ENCODE data around the gene LRRFIP1. TPM values are rescaled to one million over a fixed set of nuclear protein-coding genes. Genes with fewer than 3 reads are reported as not detected.

Gene LRRFIP1
- total and polyA plus RNA-seq, 4 donors: 79.7 to 194 (median 94.1) TPM

- TF ChIP-seq, protein P1, sequence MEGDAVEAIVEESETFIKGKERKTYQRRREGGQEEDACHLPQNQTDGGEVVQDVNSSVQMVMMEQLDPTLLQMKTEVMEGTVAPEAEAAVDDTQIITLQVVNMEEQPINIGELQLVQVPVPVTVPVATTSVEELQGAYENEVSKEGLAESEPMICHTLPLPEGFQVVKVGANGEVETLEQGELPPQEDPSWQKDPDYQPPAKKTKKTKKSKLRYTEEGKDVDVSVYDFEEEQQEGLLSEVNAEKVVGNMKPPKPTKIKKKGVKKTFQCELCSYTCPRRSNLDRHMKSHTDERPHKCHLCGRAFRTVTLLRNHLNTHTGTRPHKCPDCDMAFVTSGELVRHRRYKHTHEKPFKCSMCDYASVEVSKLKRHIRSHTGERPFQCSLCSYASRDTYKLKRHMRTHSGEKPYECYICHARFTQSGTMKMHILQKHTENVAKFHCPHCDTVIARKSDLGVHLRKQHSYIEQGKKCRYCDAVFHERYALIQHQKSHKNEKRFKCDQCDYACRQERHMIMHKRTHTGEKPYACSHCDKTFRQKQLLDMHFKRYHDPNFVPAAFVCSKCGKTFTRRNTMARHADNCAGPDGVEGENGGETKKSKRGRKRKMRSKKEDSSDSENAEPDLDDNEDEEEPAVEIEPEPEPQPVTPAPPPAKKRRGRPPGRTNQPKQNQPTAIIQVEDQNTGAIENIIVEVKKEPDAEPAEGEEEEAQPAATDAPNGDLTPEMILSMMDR (IDR thresholded peaks at IDR 0.05; ENCODE audit: control extremely low read depth, extremely low read depth): no peak
- H3K9me3 ChIP-seq (ENCODE audit: control insufficient read depth in 4 of 4, insufficient read depth in 3 of 4, low read length in 3 of 4): no peaks in the 10 kb centered on the region
- peak overlapping the region in 1 of 2 donors; percentile 20 for H3K27ac ChIP-seq (ENCODE audit: low read depth in 1 of 2, low read length in 1 of 2)
- H3K4me1 ChIP-seq (ENCODE audit: control insufficient read depth in 5 of 5, insufficient read depth in 5 of 5, low read length in 5 of 5): peaks cover 0 to 11% (median 4%) of the 10 kb centered on the region in 5 donors
- peak in 1 of 3 donors; percentile 14 for DNase-seq
- no peak overlapping the region for H3K4me3 ChIP-seq
- ATAC-seq (ENCODE audit: insufficient read depth, low FRiP score): no peak
- whole genome bisulfite sequencing, 2 donors: 59 to 71% methylated on average over 12 of the region's 12 CpGs
- H3K36me3 ChIP-seq (ENCODE audit: control insufficient read depth in 4 of 4, insufficient read depth in 4 of 4, low read length in 4 of 4): peaks cover 0 to 14% (median 2%) of the 10 kb centered on the region in 4 donors
- H3K9ac ChIP-seq (ENCODE audit: insufficient read depth in 1 of 2, low read length in 2 of 2): no peak overlapping the region
- H3K27me3 ChIP-seq (ENCODE audit: control insufficient read depth in 3 of 3, insufficient read depth in 3 of 3, low read length in 2 of 3): no peaks in the 10 kb centered on the region
Observed at GRCh38 chr2:237743561-237744269, 116.3 kb downstream of the LRRFIP1 start.

GRCh38 chr2:237744270-237744612 is 116.9 kb downstream of the LRRFIP1 start:
- Histone ChIP-seq H3K9ac (ENCODE audit: insufficient read depth in 1 of 2, low read length in 2 of 2) (no peak overlapping the region), H3K9me3 (ENCODE audit: control insufficient read depth in 4 of 4, insufficient read depth in 3 of 4, low read length in 3 of 4) (no peaks in the 10 kb centered on the region), H3K36me3 (ENCODE audit: control insufficient read depth in 4 of 4, insufficient read depth in 4 of 4, low read length in 4 of 4) (peaks cover 0 to 17% (median 5%) of the 10 kb centered on the region in 4 donors), H3K4me3 (no peak overlapping the region), H3K27me3 (ENCODE audit: control insufficient read depth in 3 of 3, insufficient read depth in 3 of 3, low read length in 2 of 3) (no peaks in the 10 kb centered on the region), H3K27ac (ENCODE audit: low read depth in 1 of 2, low read length in 1 of 2) (peak overlapping the region in 1 of 2 donors; percentile 20), H3K4me1 (ENCODE audit: control insufficient read depth in 5 of 5, insufficient read depth in 5 of 5, low read length in 5 of 5) (peaks cover 0 to 8% (median 4%) of the 10 kb centered on the region in 5 donors)
- 77 to 85% methylated on average over 6 of the region's 6 CpGs for WGBS, 2 donors
- TF ChIP-seq, protein P1 (IDR thresholded peaks at IDR 0.05; ENCODE audit: control extremely low read depth, extremely low read depth): no peak
- DNase-seq (no peak), ATAC-seq (ENCODE audit: insufficient read depth, low FRiP score) (no peak)

- Histone ChIP-seq H3K9ac (ENCODE audit: insufficient read depth in 1 of 2, low read length in 2 of 2) (no peak overlapping the region), H3K9me3 (ENCODE audit: control insufficient read depth in 4 of 4, insufficient read depth in 3 of 4, low read length in 3 of 4) (no peaks in the 10 kb centered on the region), H3K36me3 (ENCODE audit: control insufficient read depth in 4 of 4, insufficient read depth in 4 of 4, low read length in 4 of 4) (peaks cover 0 to 21% (median 6%) of the 10 kb centered on the region in 4 donors), H3K27ac (ENCODE audit: low read depth in 1 of 2, low read length in 1 of 2) (peak overlapping the region in 1 of 2 donors; percentile 59), H3K4me3 (no peak overlapping the region), H3K4me1 (ENCODE audit: control insufficient read depth in 5 of 5, insufficient read depth in 5 of 5, low read length in 5 of 5) (peaks cover 0 to 8% (median 4%) of the 10 kb centered on the region in 5 donors), H3K27me3 (ENCODE audit: control insufficient read depth in 3 of 3, insufficient read depth in 3 of 3, low read length in 2 of 3) (no peaks in the 10 kb centered on the region)
- peak; percentile 76 to 84 (median 76) for DNase-seq
- 44 to 52% methylated on average over 18 of the region's 18 CpGs for WGBS, 2 donors
- ATAC-seq (ENCODE audit: insufficient read depth, low FRiP score): peak; percentile 84
- TF ChIP-seq, protein P1 (IDR thresholded peaks at IDR 0.05; ENCODE audit: control extremely low read depth, extremely low read depth): peak; percentile 98
Observed at GRCh38 chr2:237744613-237745249, 117.3 kb downstream of the LRRFIP1 start.
